Measurements from ENCODE around the gene NT5C2. TPM values are rescaled to one million over a fixed set of nuclear protein-coding genes. Genes with fewer than 3 reads are reported as not detected.
A peak's percentile ranks its signal among the peaks of the same experiment; 100 is the strongest.

NT5C2 gene
- total RNA-seq, 6 experiments from 2014 or later, result 17.3 to 39.2 (median 32.4) TPM

- H3K4me1 ChIP-seq, result peaks cover 0 to 10% (median 2%) of the 10 kb centered on the region in 4 donors
- intact Hi-C loops (cut with DNase I), result no loop called here
- no peak overlapping the region for H3K27ac ChIP-seq
- H3K27me3 ChIP-seq, result no peaks in the 10 kb centered on the region
- TF ChIP-seq CTCF (IDR thresholded peaks at IDR 0.05) (no peak), POLR2A (IDR thresholded peaks at IDR 0.05) (no peak)
- H3K36me3 ChIP-seq, result no peaks in the 10 kb centered on the region
- DNase-seq, result no peak
- 58% methylated on average over 7 of the region's 7 CpGs for WGBS (ENCODE audit: insufficient coverage, low coverage, low lambda C conversion rate, missing lambda C conversion rate)
- no peak overlapping the region for H3K4me3 ChIP-seq
- peak in 1 of 4 donors; percentile 19 for ATAC-seq
- H3K9me3 ChIP-seq, result no peaks in the 10 kb centered on the region
These were observed 9.2 kb upstream of the NT5C2 start for GRCh38 chr10:103202319-103202718.

- TF ChIP-seq POLR2A (IDR thresholded peaks at IDR 0.05) (no peak), CTCF (IDR thresholded peaks at IDR 0.05) (no peak)
- peak in 1 of 4 donors; percentile 6 for ATAC-seq
- 76% methylated on average over 1 of the region's 1 CpG for WGBS (ENCODE audit: insufficient coverage, low coverage, low lambda C conversion rate, missing lambda C conversion rate)
These were observed 6.4 kb upstream of the NT5C2 start for GRCh38 chr10:103199488-103199887.

GRCh38 chr10:103198648-103199047 lies 5.6 kb upstream of the NT5C2 start:
- 65% methylated on average over 7 of the region's 8 CpGs for WGBS (ENCODE audit: insufficient coverage, low coverage, low lambda C conversion rate, missing lambda C conversion rate)

More at GRCh38 chr10:103199488-103199887, 6.4 kb upstream of the NT5C2 start:
- DNase-seq, result no peak
- H3K36me3 ChIP-seq, result no peaks in the 10 kb centered on the region
- no peak overlapping the region for H3K27ac ChIP-seq
- no peaks in the 10 kb centered on the region for H3K9me3 ChIP-seq
- intact Hi-C loops (cut with DNase I), result no loop called here
- no peaks in the 10 kb centered on the region for H3K27me3 ChIP-seq
- H3K4me3 ChIP-seq, result no peak overlapping the region
- peaks cover 0 to 13% (median 2%) of the 10 kb centered on the region in 4 donors for H3K4me1 ChIP-seq

GRCh38 chr10:103197903-103198302 lies 4.8 kb upstream of the NT5C2 start:
- H3K4me3 ChIP-seq, result no peak overlapping the region
- H3K27me3 ChIP-seq, result no peaks in the 10 kb centered on the region
- peak overlapping the region; percentile 30 to 71 (median 59) for H3K27ac ChIP-seq
- DNase-seq (no peak), ATAC-seq (no peak)
- intact Hi-C loops (cut with DNase I), result no loop called here
- H3K4me1 ChIP-seq, result peaks cover 0 to 17% (median 2%) of the 10 kb centered on the region in 4 donors
- no peaks in the 10 kb centered on the region for H3K9me3 ChIP-seq
- H3K36me3 ChIP-seq, result no peaks in the 10 kb centered on the region
- WGBS (ENCODE audit: insufficient coverage, low coverage, low lambda C conversion rate, missing lambda C conversion rate), result 58% methylated on average over 2 of the region's 2 CpGs
- TF ChIP-seq POLR2A (IDR thresholded peaks at IDR 0.05) (no peak), CTCF (IDR thresholded peaks at IDR 0.05) (no peak)

More at GRCh38 chr10:103198648-103199047, 5.6 kb upstream of the NT5C2 start:
- intact Hi-C loops (cut with DNase I), result no loop called here
- Histone ChIP-seq H3K27ac (no peak overlapping the region), H3K9me3 (no peaks in the 10 kb centered on the region), H3K4me1 (peaks cover 0 to 14% (median 2%) of the 10 kb centered on the region in 4 donors), H3K36me3 (no peaks in the 10 kb centered on the region), H3K27me3 (no peaks in the 10 kb centered on the region), H3K4me3 (no peak overlapping the region)
- DNase-seq, result no peak
- no peak for ATAC-seq
- TF ChIP-seq POLR2A (IDR thresholded peaks at IDR 0.05) (no peak), CTCF (IDR thresholded peaks at IDR 0.05) (no peak)
